Pancreas (tissue), 10 donors: Measurements from ENCODE around the gene RNF157. TPM values are rescaled to one million over a fixed set of nuclear protein-coding genes. Genes with fewer than 3 reads are reported as not detected.

ENCODE experiments used
- ATAC-seq, 4 donors: fragments of 200-7000 bp; cut with Tn5 transposase; one replicate each; pipeline versions ENCODE4 v1.8.0 to v1.9.1; 2020; ENCODE audit warnings: mild to moderate bottlenecking in 4 of 4, moderate library complexity in 4 of 4
- DNase-seq, 6 donors: peaks; one replicate each; pipeline ENCODE4 v3.0.0-alpha.2; 2020
- FAIRE-seq: peaks from 2 replicates; lab custom pipeline; 2012; peaks lifted over from hg19 to GRCh38; lab: Jason Lieb, UNC
- H3K27ac ChIP-seq, 4 donors: fragments of 200-600 bp; sonication (generic); 1 replicate in 3 of 4; 2 replicates in 1 of 4; pipeline versions ENCODE4 v1.5.0 to v1.8.0; 2020
- H3K27me3 ChIP-seq, 4 donors: fragments of 200-600 bp; one replicate each; pipeline ENCODE4 v1.8.0; 2021
- H3K36me3 ChIP-seq, 3 donors: fragments of 200-600 bp; sonication (generic) in 1 of 3; one replicate each; pipeline versions ENCODE4 v1.5.0 to v1.8.0; 2020 to 2021
- H3K4me1 ChIP-seq, 3 donors: fragments of 200-600 bp; one replicate each; pipeline ENCODE4 v1.8.0; 2021
- H3K4me3 ChIP-seq, 4 donors: fragments of 200-600 bp; sonication (generic) in 2 of 4; one replicate each; pipeline versions ENCODE4 v1.5.0 to v1.8.0; 2020 to 2021
- H3K9me3 ChIP-seq, 4 donors: fragments of 200-600 bp; one replicate each; pipeline ENCODE4 v1.8.0; 2021
- CTCF ChIP-seq, 4 donors: fragments of 200-600 bp; sonication (generic) in 3 of 4; IDR thresholded peaks; one replicate each; pipeline versions ENCODE4 v1.5.0 to v1.8.0; 2021; ENCODE audit warnings: antibody characterized with exemption in 4 of 4
- WGBS, 2 donors: extraction: QIAGEN DNeasy Blood & Tissue Kit; methylation state at CpG; one replicate each; pipeline ENCODE4 v1.1.7; 2013; 5-methylcytosine and 5-hydroxymethylcytosine counted together
- intact Hi-C, 3 donors: fragments of 100-400 bp; cut with DNase I; formaldehyde crosslinking; loops; one replicate each; pipeline versions ENCODE4 v1.11.1 to v1.14.2; 2022
- polyA plus RNA-seq, 2 donors: library from polyadenylated mRNA; stranded (reverse); fragments of 200-250 nt; gene quantifications; one replicate each; pipeline ENCODE4 v1.2.3, GENCODE V29; 2013
- total RNA-seq, 6 donors: library from RNA; stranded (reverse); fragmentation: NEBNext Ultra II Directional in 4 of 6; extraction: Animal tissue kit (Norgen Biotek cat#: 25700) in 4 of 6; gene quantifications; one replicate each; pipeline versions ENCODE4 v1.2.1 to v1.2.4, GENCODE V29; 2021 to 2023
- donor health status: healthy with polysubstance abuse.
- donor health status: DM: no; HTN: no; CAD: no; lungs with moderate emphysema.
- donor health status: DM: no; HTN: no; CAD: no.
- donor health status: control.
- donor health status: control.
- donor health status: Bipolar disorder and iron deficiency.
- donor health status: DM: yes; HTN: yes; CAD: no.
- donor health status: DM: no; HTN: no; CAD: no.
- donor health status: DM: no; HTN: no; CAD: no.
- donor health status: DM: yes; HTN: yes; CAD: no.

RNF157 gene
- total and polyA plus RNA-seq, 8 donors: 0.87 to 6.4 (median 3.3) TPM

- ATAC-seq (no peak), DNase-seq (no peak), FAIRE-seq (no peak)
- 89 to 96% methylated on average over 1 of the region's 1 CpG for WGBS, 2 donors
- no peak for TF ChIP-seq CTCF (IDR thresholded peaks at IDR 0.05)
- no peaks in the 10 kb centered on the region for H3K36me3 ChIP-seq
- H3K9me3 ChIP-seq: no peaks in the 10 kb centered on the region
- H3K27ac ChIP-seq: no peak overlapping the region
- no peak overlapping the region for H3K4me3 ChIP-seq
- H3K4me1 ChIP-seq: peaks cover 0 to 4% (median 0%) of the 10 kb centered on the region in 3 donors
- intact Hi-C loops: no loop called here
- no peaks in the 10 kb centered on the region for H3K27me3 ChIP-seq
Measured at GRCh38 chr17:76125922-76126321, 114.4 kb downstream of the RNF157 start.

- Histone ChIP-seq H3K27ac (no peak overlapping the region), H3K4me1 (peaks cover 0 to 4% (median 0%) of the 10 kb centered on the region in 3 donors), H3K9me3 (no peaks in the 10 kb centered on the region), H3K4me3 (no peak overlapping the region), H3K36me3 (no peaks in the 10 kb centered on the region), H3K27me3 (no peaks in the 10 kb centered on the region)
- TF ChIP-seq CTCF (IDR thresholded peaks at IDR 0.05): no peak
- ATAC-seq (no peak), FAIRE-seq (no peak), DNase-seq (no peak)
- intact Hi-C loops: no loop called here
- 62 to 78% methylated on average over 5 of the region's 5 CpGs for WGBS, 2 donors
Measured at GRCh38 chr17:76125391-76125675, 115.0 kb downstream of the RNF157 start.

GRCh38 chr17:76124582-76125390, 115.5 kb downstream of the RNF157 start:
- H3K9me3 ChIP-seq: no peaks in the 10 kb centered on the region
- no peak overlapping the region for H3K4me3 ChIP-seq
- DNase-seq (no peak), FAIRE-seq (no peak), ATAC-seq (no peak)
- no peaks in the 10 kb centered on the region for H3K27me3 ChIP-seq
- no peaks in the 10 kb centered on the region for H3K36me3 ChIP-seq
- H3K4me1 ChIP-seq: peaks cover 0 to 4% (median 0%) of the 10 kb centered on the region in 3 donors
- H3K27ac ChIP-seq: no peak overlapping the region
- intact Hi-C loops: loop anchor here in 2 of 3 donors (5.0 kb wide), 2 partner anchors 153 to 158 kb away; no protein-coding TSS in a partner anchor
- WGBS, 2 donors: 80 to 85% methylated on average over 22 of the region's 22 CpGs
- TF ChIP-seq CTCF (IDR thresholded peaks at IDR 0.05): no peak

GRCh38 chr17:76123749-76124581, 116.3 kb downstream of the RNF157 start:
- no peak for ATAC-seq
- no peak overlapping the region for H3K4me3 ChIP-seq
- no peak for FAIRE-seq
- H3K36me3 ChIP-seq: no peaks in the 10 kb centered on the region
- intact Hi-C loops: loop anchor here in 2 of 3 donors (5.0 kb wide), 2 partner anchors 153 to 158 kb away; no protein-coding TSS in a partner anchor
- DNase-seq: no peak
- no peaks in the 10 kb centered on the region for H3K9me3 ChIP-seq
- H3K4me1 ChIP-seq: peaks cover 0 to 4% (median 0%) of the 10 kb centered on the region in 3 donors
- 68 to 72% methylated on average over 9 of the region's 9 CpGs for WGBS, 2 donors
- no peak for TF ChIP-seq CTCF (IDR thresholded peaks at IDR 0.05)
- no peak overlapping the region for H3K27ac ChIP-seq
- no peaks in the 10 kb centered on the region for H3K27me3 ChIP-seq
